ENCODE data around the gene ERGIC1. TPM values are rescaled to one million over a fixed set of nuclear protein-coding genes. Genes with fewer than 3 reads are reported as not detected.

Gene ERGIC1
- total RNA-seq, 4 donors from 2014 or later, result 50.9 to 83.0 (median 65.5) TPM

- Histone ChIP-seq H3K9me3 (no peaks in the 10 kb centered on the region), H3K4me3 (peak overlapping the region in 2 of 4 donors; percentile 13 to 36), H3K27me3 (no peaks in the 10 kb centered on the region), H3K36me3 (peaks cover 0 to 48% (median 10%) of the 10 kb centered on the region in 3 donors), H3K4me1 (peaks cover 37 to 72% (median 46%) of the 10 kb centered on the region in 3 donors), H3K27ac (peak overlapping the region; percentile 86 to 96 (median 95))
- no peak for TF ChIP-seq POLR2A (IDR thresholded peaks at IDR 0.05)
- no peak for TF ChIP-seq CTCF (IDR thresholded peaks at IDR 0.05)
- no peak for DNase-seq
- intact Hi-C loops (cut with DNase I), result no loop called here
- WGBS, 2 donors, result 35 to 45% methylated on average over 11 to 16 of the region's 16 CpGs
Measured at GRCh38 chr5:172897481-172898217, 63.6 kb downstream of the ERGIC1 start.

GRCh38 chr5:172898218-172898842 is 64.3 kb downstream of the ERGIC1 start:
- no peak for TF ChIP-seq CTCF (IDR thresholded peaks at IDR 0.05)
- no peak for TF ChIP-seq POLR2A (IDR thresholded peaks at IDR 0.05)
- H3K27me3 ChIP-seq, result no peaks in the 10 kb centered on the region
- H3K36me3 ChIP-seq, result peaks cover 0 to 41% (median 10%) of the 10 kb centered on the region in 3 donors
- H3K4me1 ChIP-seq, result peaks cover 43 to 74% (median 50%) of the 10 kb centered on the region in 3 donors
- peak overlapping the region; percentile 86 to 96 (median 95) for H3K27ac ChIP-seq
- DNase-seq, result no peak
- WGBS, 2 donors, result 100% methylated on average over 1 of the region's 3 CpGs; no CpG with 5 or more reads in 1 of the 2 donors
- intact Hi-C loops (cut with DNase I), result no loop called here
- no peaks in the 10 kb centered on the region for H3K9me3 ChIP-seq
- H3K4me3 ChIP-seq, result no peak overlapping the region

GRCh38 chr5:172898843-172899369 is 64.9 kb downstream of the ERGIC1 start:
- no peak for TF ChIP-seq POLR2A (IDR thresholded peaks at IDR 0.05)
- intact Hi-C loops (cut with DNase I), result no loop called here
- H3K4me3 ChIP-seq, result no peak overlapping the region
- no peaks in the 10 kb centered on the region for H3K9me3 ChIP-seq
- WGBS, 2 donors, result 89 to 98% methylated on average over 5 to 7 of the region's 7 CpGs
- peaks cover 49 to 80% (median 56%) of the 10 kb centered on the region in 3 donors for H3K4me1 ChIP-seq
- peaks cover 0 to 40% (median 10%) of the 10 kb centered on the region in 3 donors for H3K36me3 ChIP-seq
- DNase-seq, result no peak
- peak overlapping the region; percentile 86 to 96 (median 95) for H3K27ac ChIP-seq
- H3K27me3 ChIP-seq, result no peaks in the 10 kb centered on the region

- no peaks in the 10 kb centered on the region for H3K27me3 ChIP-seq
- DNase-seq, result no peak
- intact Hi-C loops (cut with DNase I), result no loop called here
- H3K27ac ChIP-seq, result peak overlapping the region; percentile 86 to 96 (median 92)
- peaks cover 0 to 40% (median 10%) of the 10 kb centered on the region in 3 donors for H3K36me3 ChIP-seq
- TF ChIP-seq CTCF (IDR thresholded peaks at IDR 0.05) (peak in 1 of 6 experiments; percentile 2), POLR2A (IDR thresholded peaks at IDR 0.05) (no peak)
- 83 to 95% methylated on average over 7 of the region's 7 CpGs for WGBS, 2 donors
- no peaks in the 10 kb centered on the region for H3K9me3 ChIP-seq
- no peak overlapping the region for H3K4me3 ChIP-seq
- peaks cover 54 to 85% (median 62%) of the 10 kb centered on the region in 3 donors for H3K4me1 ChIP-seq
Measured at GRCh38 chr5:172899436-172899835, 65.4 kb downstream of the ERGIC1 start.

GRCh38 chr5:172901012-172901780 is 67.1 kb downstream of the ERGIC1 start:
- Histone ChIP-seq H3K4me3 (no peak overlapping the region), H3K27me3 (no peaks in the 10 kb centered on the region), H3K36me3 (peaks cover 0 to 40% (median 10%) of the 10 kb centered on the region in 3 donors), H3K9me3 (no peaks in the 10 kb centered on the region), H3K4me1 (peaks cover 55 to 100% (median 72%) of the 10 kb centered on the region in 3 donors), H3K27ac (peak overlapping the region; percentile 86 to 96 (median 92))
- no peak for TF ChIP-seq POLR2A (IDR thresholded peaks at IDR 0.05)
- TF ChIP-seq CTCF (IDR thresholded peaks at IDR 0.05), result no peak
- no peak for DNase-seq
- intact Hi-C loops (cut with DNase I), result loop anchor here (10.0 kb wide), 1 partner anchor 126 kb away; the partner anchor contains the start of gene DUSP1
- WGBS, 2 donors, result 82 to 87% methylated on average over 6 to 8 of the region's 10 CpGs

Measured in esophagus squamous epithelium (tissue), 5 donors.